Liver (tissue), 9 donors: ENCODE data around the gene KRT23. TPM values are rescaled to one million over a fixed set of nuclear protein-coding genes. Genes with fewer than 3 reads are reported as not detected.
A peak's percentile ranks its signal among the peaks of the same experiment; 100 is the strongest.

Experiments used
- DNase-seq: peaks from one replicate; pipeline ENCODE4 v3.0.0-alpha.2; 2017; ENCODE audit warnings: low spot score
- H3K27ac ChIP-seq, 2 donors: one replicate each; pipeline ENCODE4 v1.7.0; 2013; ENCODE audit warnings: inconsistent platforms in 2 of 2, low read length in 2 of 2, control low read depth in 1 of 2, low read depth in 1 of 2, mild to moderate bottlenecking in 1 of 2
- H3K27me3 ChIP-seq, 4 donors: one replicate each; pipeline versions ENCODE4 v1.6.1 to v1.7.0; 2013; ENCODE audit warnings: low read length in 3 of 4, inconsistent platforms in 1 of 4, mild to moderate bottlenecking in 1 of 4, moderate library complexity in 1 of 4; ENCODE audit not compliant: control insufficient read depth in 4 of 4, insufficient read depth in 4 of 4
- H3K36me3 ChIP-seq, 4 donors: one replicate each; pipeline versions ENCODE4 v1.6.1 to v1.7.0; 2013; ENCODE audit warnings: low read length in 3 of 4, mild to moderate bottlenecking in 3 of 4, low read depth in 1 of 4, moderate library complexity in 1 of 4; ENCODE audit not compliant: control insufficient read depth in 4 of 4, insufficient read depth in 3 of 4
- H3K4me1 ChIP-seq, 4 donors: one replicate each; pipeline versions ENCODE4 v1.6.1 to v1.7.0; 2013; ENCODE audit warnings: low read length in 3 of 4, mild to moderate bottlenecking in 3 of 4, moderate library complexity in 1 of 4; ENCODE audit not compliant: control insufficient read depth in 4 of 4, insufficient read depth in 4 of 4
- H3K4me3 ChIP-seq, 3 donors: one replicate each; pipeline versions ENCODE4 v1.6.1 to v1.7.0; 2013; ENCODE audit warnings: low read length in 3 of 3, control low read depth in 1 of 3, low read depth in 1 of 3, mild to moderate bottlenecking in 1 of 3
- H3K9ac ChIP-seq, 2 donors: one replicate each; pipeline ENCODE4 v1.7.0; 2013; ENCODE audit warnings: low read length in 2 of 2, mild to moderate bottlenecking in 2 of 2, moderate library complexity in 2 of 2, control low read depth in 1 of 2, low read depth in 1 of 2
- H3K9me3 ChIP-seq, 4 donors: one replicate each; pipeline versions ENCODE4 v1.6.1 to v1.7.0; 2013; ENCODE audit warnings: low read length in 3 of 4; ENCODE audit not compliant: control insufficient read depth in 4 of 4
- EGR1 ChIP-seq, 2 donors: IDR thresholded peaks; 2 replicates each; pipeline ENCODE4 v1.6.1; 2016 to 2018; ENCODE audit warnings: antibody characterized with exemption in 2 of 2, low read depth in 2 of 2
- FOXA1 ChIP-seq: IDR thresholded peaks from 2 replicates; pipeline ENCODE4 v1.6.1; 2016; ENCODE audit warnings: antibody characterized with exemption
- HNF4A ChIP-seq, 2 donors: conservative IDR thresholded peaks; 2 replicates each; pipeline ENCODE4 v1.6.1; 2016; ENCODE audit warnings: antibody characterized with exemption in 2 of 2, mild to moderate bottlenecking in 2 of 2
- JUND ChIP-seq, 2 donors: IDR thresholded peaks; 2 replicates each; pipeline ENCODE4 v1.6.1; 2016; ENCODE audit warnings: antibody characterized with exemption in 2 of 2
- NR2F2 ChIP-seq: IDR thresholded peaks from 2 replicates; pipeline ENCODE4 v1.6.1; 2016; ENCODE audit warnings: antibody characterized with exemption
- RAD21 ChIP-seq, 2 donors: IDR thresholded peaks; 2 replicates each; pipeline ENCODE4 v1.6.1; 2016; ENCODE audit warnings: antibody characterized with exemption in 2 of 2, mild to moderate bottlenecking in 2 of 2
- RXRA ChIP-seq, 2 donors: IDR thresholded peaks; 2 replicates each; pipeline ENCODE4 v1.6.1; 2017 to 2018; ENCODE audit warnings: antibody characterized with exemption in 2 of 2, mild to moderate bottlenecking in 1 of 2
- SP1 ChIP-seq: IDR thresholded peaks from 2 replicates; pipeline ENCODE4 v1.6.1; 2018; ENCODE audit warnings: antibody characterized with exemption, mild to moderate bottlenecking
- TAF1 ChIP-seq: conservative IDR thresholded peaks from 2 replicates; pipeline ENCODE4 v1.6.1; 2016; ENCODE audit warnings: antibody characterized with exemption, mild to moderate bottlenecking
- YY1 ChIP-seq: IDR thresholded peaks from 2 replicates; pipeline ENCODE4 v1.6.1; 2016; ENCODE audit warnings: antibody characterized with exemption, mild to moderate bottlenecking
- WGBS: extraction: QIAGEN DNeasy Blood & Tissue Kit; methylation state at CpG from one replicate; pipeline ENCODE4 v1.1.7; 2013; 5-methylcytosine and 5-hydroxymethylcytosine counted together
- polyA plus RNA-seq, 2 donors: library from polyadenylated mRNA; stranded (reverse) in 1 of 2; unstranded in 1 of 2; fragments of 200-250 nt in 1 of 2; fragments of >200 nt in 1 of 2; fragmentation: Nextera tagmentation in 1 of 2; extraction: Ambion mirVana in 1 of 2; gene quantifications; one replicate each; pipeline versions ENCODE4 v1.2.1 to v1.2.3, GENCODE V29; 2013 to 2015
- total RNA-seq, 2 donors: library from RNA; depleted of rRNA; stranded (reverse); fragments of >200 nt; gene quantifications; one replicate each; pipeline ENCODE4 v1.2.3, GENCODE V29; 2014
- TF ChIP-seq, protein P1 (sequence below): fragments of 150-350 bp; IDR thresholded peaks from 2 replicates; pipeline ENCODE4 v1.5.1; 2017; ENCODE audit warnings: improper control_type of control experiment, low read depth, low read length; ENCODE audit not compliant: missing input control
- TF ChIP-seq, protein P2 (sequence below): IDR thresholded peaks from 2 replicates; pipeline ENCODE4 v1.6.1; 2016; ENCODE audit warnings: antibody characterized with exemption, mild to moderate bottlenecking
- TF ChIP-seq, protein P3 (sequence below): IDR thresholded peaks from 2 replicates; pipeline ENCODE4 v1.6.1; 2016; ENCODE audit warnings: antibody characterized with exemption
- TF ChIP-seq, protein P4 (sequence below): IDR thresholded peaks from 2 replicates; pipeline ENCODE4 v1.6.1; 2016; ENCODE audit warnings: antibody characterized with exemption
- TF ChIP-seq, protein P5 (sequence below): IDR thresholded peaks from 2 replicates; pipeline ENCODE4 v1.6.1; 2016; ENCODE audit warnings: antibody characterized with exemption
- donor health status: healthy.
- donor health status: healthy.
- donor health status: healthy.
- donor health status: healthy.
- donor health status: healthy.

The KRT23 gene
- total and polyA plus RNA-seq, 4 donors, result 0.09 to 1.3 (median 0.24) TPM; not detected in 1

DNA sequence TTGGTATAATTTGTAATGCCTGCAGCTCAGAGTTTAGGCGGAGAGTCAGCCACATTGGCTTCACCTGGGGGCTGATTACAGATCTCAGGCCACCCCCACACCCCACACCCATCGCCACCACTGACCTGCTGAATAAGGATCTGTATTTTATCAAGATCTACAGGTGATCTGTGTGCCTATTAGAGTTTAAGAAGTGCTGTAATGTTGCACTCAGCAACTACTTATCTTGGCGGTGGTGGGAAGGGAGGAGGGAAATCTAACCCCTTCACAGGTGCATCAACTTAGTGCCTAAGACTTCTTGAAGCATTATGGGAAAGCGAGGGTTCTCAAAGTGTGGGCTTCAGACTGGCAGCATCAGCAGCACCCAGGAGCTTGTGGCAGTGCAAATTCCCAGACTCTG, 34.9 kb downstream of the KRT23 start:
- Histone ChIP-seq H3K4me3 (no peak overlapping the region), H3K36me3 (no peaks in the 10 kb centered on the region), H3K9ac (no peak overlapping the region), H3K27ac (no peak overlapping the region), H3K4me1 (peaks cover 0 to 2% (median 0%) of the 10 kb centered on the region in 4 donors), H3K9me3 (no peaks in the 10 kb centered on the region), H3K27me3 (peaks cover 0 to 6% (median 2%) of the 10 kb centered on the region in 4 donors)
- no peak for DNase-seq
- no peak for TF ChIP-seq EGR1 (IDR thresholded peaks at IDR 0.05; ENCODE audit: low read depth in 2 of 2)
- no peak for TF ChIP-seq HNF4A (conservative IDR thresholded peaks at IDR 0.05)
- TF ChIP-seq TAF1, result no peak
- TF ChIP-seq RAD21 (IDR thresholded peaks at IDR 0.05), result no peak
- TF ChIP-seq, protein P1, sequence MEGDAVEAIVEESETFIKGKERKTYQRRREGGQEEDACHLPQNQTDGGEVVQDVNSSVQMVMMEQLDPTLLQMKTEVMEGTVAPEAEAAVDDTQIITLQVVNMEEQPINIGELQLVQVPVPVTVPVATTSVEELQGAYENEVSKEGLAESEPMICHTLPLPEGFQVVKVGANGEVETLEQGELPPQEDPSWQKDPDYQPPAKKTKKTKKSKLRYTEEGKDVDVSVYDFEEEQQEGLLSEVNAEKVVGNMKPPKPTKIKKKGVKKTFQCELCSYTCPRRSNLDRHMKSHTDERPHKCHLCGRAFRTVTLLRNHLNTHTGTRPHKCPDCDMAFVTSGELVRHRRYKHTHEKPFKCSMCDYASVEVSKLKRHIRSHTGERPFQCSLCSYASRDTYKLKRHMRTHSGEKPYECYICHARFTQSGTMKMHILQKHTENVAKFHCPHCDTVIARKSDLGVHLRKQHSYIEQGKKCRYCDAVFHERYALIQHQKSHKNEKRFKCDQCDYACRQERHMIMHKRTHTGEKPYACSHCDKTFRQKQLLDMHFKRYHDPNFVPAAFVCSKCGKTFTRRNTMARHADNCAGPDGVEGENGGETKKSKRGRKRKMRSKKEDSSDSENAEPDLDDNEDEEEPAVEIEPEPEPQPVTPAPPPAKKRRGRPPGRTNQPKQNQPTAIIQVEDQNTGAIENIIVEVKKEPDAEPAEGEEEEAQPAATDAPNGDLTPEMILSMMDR, result no peak
- no peak for TF ChIP-seq YY1
- no peak for TF ChIP-seq SP1
- TF ChIP-seq, protein P2, sequence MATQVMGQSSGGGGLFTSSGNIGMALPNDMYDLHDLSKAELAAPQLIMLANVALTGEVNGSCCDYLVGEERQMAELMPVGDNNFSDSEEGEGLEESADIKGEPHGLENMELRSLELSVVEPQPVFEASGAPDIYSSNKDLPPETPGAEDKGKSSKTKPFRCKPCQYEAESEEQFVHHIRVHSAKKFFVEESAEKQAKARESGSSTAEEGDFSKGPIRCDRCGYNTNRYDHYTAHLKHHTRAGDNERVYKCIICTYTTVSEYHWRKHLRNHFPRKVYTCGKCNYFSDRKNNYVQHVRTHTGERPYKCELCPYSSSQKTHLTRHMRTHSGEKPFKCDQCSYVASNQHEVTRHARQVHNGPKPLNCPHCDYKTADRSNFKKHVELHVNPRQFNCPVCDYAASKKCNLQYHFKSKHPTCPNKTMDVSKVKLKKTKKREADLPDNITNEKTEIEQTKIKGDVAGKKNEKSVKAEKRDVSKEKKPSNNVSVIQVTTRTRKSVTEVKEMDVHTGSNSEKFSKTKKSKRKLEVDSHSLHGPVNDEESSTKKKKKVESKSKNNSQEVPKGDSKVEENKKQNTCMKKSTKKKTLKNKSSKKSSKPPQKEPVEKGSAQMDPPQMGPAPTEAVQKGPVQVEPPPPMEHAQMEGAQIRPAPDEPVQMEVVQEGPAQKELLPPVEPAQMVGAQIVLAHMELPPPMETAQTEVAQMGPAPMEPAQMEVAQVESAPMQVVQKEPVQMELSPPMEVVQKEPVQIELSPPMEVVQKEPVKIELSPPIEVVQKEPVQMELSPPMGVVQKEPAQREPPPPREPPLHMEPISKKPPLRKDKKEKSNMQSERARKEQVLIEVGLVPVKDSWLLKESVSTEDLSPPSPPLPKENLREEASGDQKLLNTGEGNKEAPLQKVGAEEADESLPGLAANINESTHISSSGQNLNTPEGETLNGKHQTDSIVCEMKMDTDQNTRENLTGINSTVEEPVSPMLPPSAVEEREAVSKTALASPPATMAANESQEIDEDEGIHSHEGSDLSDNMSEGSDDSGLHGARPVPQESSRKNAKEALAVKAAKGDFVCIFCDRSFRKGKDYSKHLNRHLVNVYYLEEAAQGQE, result no peak
- TF ChIP-seq, protein P3, sequence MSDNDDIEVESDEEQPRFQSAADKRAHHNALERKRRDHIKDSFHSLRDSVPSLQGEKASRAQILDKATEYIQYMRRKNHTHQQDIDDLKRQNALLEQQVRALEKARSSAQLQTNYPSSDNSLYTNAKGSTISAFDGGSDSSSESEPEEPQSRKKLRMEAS, result no peak
- TF ChIP-seq, protein P4, sequence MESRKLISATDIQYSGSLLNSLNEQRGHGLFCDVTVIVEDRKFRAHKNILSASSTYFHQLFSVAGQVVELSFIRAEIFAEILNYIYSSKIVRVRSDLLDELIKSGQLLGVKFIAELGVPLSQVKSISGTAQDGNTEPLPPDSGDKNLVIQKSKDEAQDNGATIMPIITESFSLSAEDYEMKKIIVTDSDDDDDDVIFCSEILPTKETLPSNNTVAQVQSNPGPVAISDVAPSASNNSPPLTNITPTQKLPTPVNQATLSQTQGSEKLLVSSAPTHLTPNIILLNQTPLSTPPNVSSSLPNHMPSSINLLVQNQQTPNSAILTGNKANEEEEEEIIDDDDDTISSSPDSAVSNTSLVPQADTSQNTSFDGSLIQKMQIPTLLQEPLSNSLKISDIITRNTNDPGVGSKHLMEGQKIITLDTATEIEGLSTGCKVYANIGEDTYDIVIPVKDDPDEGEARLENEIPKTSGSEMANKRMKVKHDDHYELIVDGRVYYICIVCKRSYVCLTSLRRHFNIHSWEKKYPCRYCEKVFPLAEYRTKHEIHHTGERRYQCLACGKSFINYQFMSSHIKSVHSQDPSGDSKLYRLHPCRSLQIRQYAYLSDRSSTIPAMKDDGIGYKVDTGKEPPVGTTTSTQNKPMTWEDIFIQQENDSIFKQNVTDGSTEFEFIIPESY, result no peak
- TF ChIP-seq RXRA (IDR thresholded peaks at IDR 0.05), result no peak
- no peak for TF ChIP-seq JUND (IDR thresholded peaks at IDR 0.05)
- 79% methylated on average over 4 of the region's 4 CpGs for WGBS

DNA sequence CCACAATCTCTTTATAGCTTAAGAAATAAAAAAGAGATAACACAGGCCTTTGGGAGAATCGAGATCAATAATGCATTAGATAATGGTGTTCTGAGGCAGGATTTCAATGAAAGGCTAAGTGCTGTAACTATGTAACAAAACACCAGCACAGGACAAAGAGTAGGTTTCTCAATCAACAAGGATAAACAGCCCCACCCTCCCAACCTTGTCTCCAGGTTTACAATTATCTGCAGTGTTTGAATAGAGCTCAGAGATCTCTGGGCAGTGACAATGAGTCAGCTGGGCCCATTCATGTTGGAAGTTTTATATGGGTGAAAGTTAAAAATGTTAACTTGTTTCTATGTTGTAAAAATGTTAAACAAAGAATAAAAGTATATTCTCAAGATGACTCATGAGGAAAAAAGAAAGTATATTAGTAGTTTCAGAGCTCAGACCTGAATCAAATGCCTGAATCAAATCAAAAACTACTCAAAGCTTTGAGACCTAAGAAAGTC, 35.4 kb downstream of the KRT23 start:
- no peak for DNase-seq
- Histone ChIP-seq H3K4me3 (no peak overlapping the region), H3K27me3 (peaks cover 0 to 6% (median 2%) of the 10 kb centered on the region in 4 donors), H3K9me3 (no peaks in the 10 kb centered on the region), H3K27ac (no peak overlapping the region), H3K9ac (no peak overlapping the region), H3K36me3 (no peaks in the 10 kb centered on the region), H3K4me1 (peaks cover 0 to 2% (median 0%) of the 10 kb centered on the region in 4 donors)
- 35% methylated on average over 1 of the region's 1 CpG for WGBS
- TF ChIP-seq SP1 (peak; percentile 15), RAD21 (IDR thresholded peaks at IDR 0.05) (no peak), EGR1 (IDR thresholded peaks at IDR 0.05; ENCODE audit: low read depth in 2 of 2) (no peak), NR2F2 (no peak), JUND (IDR thresholded peaks at IDR 0.05) (peak in 1 of 2 donors; percentile 60), HNF4A (conservative IDR thresholded peaks at IDR 0.05) (peak; percentile 39 to 79), RXRA (IDR thresholded peaks at IDR 0.05) (peak in 1 of 2 donors; percentile 74), FOXA1 (peak; percentile 19)
- TF ChIP-seq, protein P2, result peak; percentile 31
- TF ChIP-seq, protein P5, sequence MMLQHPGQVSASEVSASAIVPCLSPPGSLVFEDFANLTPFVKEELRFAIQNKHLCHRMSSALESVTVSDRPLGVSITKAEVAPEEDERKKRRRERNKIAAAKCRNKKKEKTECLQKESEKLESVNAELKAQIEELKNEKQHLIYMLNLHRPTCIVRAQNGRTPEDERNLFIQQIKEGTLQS, result no peak
- TF ChIP-seq, protein P3, result peak; percentile 11
- TF ChIP-seq, protein P4, result no peak
